Body of pancreas (tissue), 4 donors: ENCODE results near the gene WLS.

Experiments used
- CTCF ChIP-seq, 7 experiments: fragments of 450-650 bp in 4 of 7; fragments of 200-600 bp in 3 of 7; sonication (generic) in 3 of 7; IDR thresholded peaks; one replicate each; pipeline ENCODE4 v1.5.1; 2016 to 2019; ENCODE audit warnings: antibody characterized with exemption in 7 of 7
- POLR2A ChIP-seq, 3 donors: fragments of 450-650 bp; IDR thresholded peaks; one replicate each; pipeline ENCODE4 v1.6.1; 2016; ENCODE audit warnings: antibody characterized with exemption in 3 of 3, mild to moderate bottlenecking in 2 of 3

DNA sequence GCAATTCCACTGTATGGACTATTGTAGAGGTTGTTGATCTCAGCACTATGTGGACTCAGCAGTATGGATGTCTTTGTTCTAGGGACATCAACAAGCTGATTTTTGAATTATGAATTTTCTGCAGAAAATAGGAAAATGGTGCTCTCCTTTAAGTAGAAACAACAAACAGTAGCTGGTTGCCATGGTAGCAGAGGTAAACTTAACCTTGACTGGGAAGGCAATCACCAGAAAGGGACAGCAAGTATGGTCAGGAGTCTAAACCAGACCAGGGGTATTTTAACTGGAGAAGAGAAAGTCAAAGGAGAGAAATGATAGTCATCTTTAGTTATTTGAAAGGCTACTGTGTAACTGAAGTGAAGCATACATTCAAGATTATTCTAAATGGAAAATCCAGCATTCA, 22.3 kb downstream of the WLS start:
- no peak for TF ChIP-seq POLR2A (IDR thresholded peaks at IDR 0.05)
- no peak for TF ChIP-seq CTCF (IDR thresholded peaks at IDR 0.05)
